GM21576 (cell line): Measurements from ENCODE around the gene MYO5B.

Experiments
- ATAC-seq: cut with Tn5 transposase; IDR thresholded peaks from one replicate; pipeline ENCODE4 v1.9.1; 2021; ENCODE audit warnings: mild to moderate bottlenecking, moderate library complexity; ENCODE audit not compliant: unreplicated experiment

Gene MYO5B

DNA sequence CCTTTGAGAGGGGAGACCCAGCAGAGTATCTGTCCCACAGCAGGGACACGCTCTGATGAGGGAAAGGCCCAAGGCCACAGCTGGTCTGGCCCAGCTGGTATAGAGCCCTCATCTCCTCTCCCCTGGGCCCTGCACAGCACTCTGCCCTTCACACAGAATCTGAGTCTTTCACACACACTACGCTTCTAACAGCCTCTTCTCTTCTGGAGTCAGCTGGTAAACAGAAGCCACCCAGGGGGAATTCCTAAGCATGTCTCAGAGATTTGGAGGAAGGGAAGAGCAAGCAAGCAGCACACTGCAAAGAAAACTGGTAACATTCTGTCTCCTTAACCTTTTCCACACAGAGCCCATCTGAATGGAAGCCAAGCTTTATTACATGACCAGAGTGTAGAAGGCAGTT is 260.5 kb downstream of the MYO5B start:
- ATAC-seq: no peak

DNA sequence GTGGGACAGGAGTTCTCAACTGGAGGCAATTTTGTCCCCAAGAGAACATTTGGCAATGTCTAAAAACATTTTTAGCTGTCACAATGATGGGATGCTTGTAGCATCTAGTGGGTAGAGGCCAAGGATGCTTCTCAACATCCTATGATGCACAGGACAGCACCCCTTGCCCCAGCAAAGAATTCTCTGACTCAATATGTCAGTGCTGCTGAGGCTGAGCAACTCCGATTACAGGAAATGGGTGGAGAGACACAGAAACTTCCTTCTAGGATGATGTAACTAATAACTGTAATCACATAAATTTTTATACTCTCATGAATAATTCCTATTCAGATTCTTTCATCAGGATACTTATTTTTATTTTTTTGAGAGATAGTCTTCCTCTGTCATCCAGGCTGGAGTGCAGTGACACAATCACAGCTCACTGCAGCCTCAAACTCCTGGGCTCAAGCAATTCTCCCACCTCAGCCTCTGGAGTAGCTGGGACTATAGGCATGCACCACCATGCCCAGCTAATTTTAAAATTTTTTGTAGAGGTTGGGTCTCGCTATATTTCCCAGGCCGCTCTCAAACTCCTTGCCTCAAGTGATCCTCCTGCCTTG is 261.3 kb downstream of the MYO5B start:
- ATAC-seq: no peak

DNA sequence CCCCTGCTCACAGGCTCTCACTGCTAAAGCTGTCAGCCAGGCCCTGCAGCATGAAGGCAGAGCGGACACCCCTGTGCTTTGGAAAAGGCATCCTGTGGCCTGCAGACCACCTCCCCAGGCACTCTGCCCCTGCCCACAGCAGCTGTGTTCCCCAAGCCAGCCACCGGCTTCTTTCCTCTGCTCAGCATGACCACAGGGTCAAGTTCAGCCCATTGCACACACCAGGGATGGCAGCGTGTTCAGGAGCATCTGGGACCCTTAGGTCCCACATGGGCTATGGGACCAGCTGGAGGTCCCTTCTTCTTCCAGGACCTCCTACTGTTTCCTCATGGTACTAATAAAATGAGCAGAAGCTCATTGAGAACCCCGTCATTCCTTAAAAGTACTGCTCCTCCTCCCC is 263.2 kb downstream of the MYO5B start:
- ATAC-seq: no peak

DNA sequence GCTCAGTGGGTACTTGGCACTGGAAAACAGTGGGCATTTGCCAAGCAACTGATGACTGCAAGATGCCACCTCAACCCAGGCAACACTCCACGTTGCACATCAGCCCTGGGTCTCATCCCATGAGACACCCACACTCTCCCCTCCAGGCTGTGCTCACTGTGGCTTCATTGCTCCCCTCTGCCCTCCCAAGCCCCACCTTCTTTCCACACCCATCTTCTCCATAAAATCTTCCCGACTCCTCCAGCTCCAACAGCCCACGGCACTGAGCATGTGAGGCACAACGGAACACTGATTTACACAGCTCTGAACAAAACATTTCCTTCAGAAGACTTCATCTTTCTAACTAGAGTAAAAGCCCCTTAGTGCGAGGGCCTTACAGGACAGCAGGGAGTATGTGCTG is 263.8 kb downstream of the MYO5B start:
- no peak for ATAC-seq

DNA sequence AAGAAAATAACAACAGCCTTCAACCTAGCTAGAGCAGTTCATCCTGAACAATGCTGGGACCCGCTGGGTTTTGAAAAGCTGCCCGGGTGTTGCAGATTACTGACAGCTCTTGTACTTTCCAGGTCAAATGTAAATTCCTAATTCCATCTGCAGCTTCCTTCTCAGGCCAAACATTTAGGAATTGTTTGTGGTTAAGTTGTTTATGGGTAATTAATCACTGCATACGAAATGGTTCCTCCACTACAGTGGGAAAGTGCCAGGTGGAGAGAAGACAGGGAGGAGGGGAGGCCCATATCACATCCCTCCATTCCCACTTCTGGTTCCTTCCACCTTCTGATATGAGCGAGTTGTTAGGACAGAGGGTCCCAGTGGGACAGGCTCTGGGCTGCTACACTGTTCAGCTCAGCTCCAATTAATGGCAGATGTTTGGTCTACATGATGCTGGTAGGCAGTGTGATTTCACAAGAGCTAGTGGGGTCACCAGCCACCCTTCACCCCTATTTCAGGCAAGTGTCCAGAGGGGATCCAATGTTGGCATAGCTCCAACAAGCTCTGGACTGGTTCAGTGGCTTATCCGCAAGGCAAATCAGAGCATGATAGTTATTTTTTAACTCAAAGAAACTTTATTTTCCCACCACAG is 268.7 kb downstream of the MYO5B start:
- ATAC-seq: no peak

DNA sequence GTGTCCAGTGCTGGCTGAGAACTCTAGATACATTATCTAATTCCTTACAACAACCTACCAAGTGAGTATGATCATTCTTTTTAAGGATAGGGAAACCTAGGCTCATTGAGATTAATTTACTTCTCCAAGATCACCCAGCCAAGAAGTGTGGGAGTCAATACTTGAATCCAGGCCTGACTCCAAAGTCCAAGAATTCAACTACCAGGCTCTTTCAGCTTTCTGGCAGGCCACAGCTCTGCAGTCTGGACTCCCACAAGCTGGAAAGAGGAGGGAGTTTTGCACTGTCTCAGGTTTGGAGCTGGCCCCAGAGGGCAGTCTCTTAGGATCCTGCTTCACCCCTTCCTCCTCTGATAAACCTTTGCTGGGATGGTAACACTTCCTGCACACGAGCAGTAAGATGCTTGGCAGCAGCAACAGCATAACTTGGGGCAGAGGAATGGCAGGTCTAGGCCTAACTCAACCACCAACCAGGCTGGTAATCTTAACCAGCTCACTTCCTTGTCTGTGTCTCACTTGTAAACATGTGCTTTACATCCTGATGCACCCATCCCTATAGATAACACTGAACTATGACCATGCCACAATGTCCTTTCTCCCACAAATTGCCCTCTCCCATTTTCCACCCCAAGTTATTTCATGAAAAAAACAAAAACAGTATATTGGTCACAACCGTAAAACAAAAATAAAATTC is 270.5 kb downstream of the MYO5B start:
- no peak for ATAC-seq

DNA sequence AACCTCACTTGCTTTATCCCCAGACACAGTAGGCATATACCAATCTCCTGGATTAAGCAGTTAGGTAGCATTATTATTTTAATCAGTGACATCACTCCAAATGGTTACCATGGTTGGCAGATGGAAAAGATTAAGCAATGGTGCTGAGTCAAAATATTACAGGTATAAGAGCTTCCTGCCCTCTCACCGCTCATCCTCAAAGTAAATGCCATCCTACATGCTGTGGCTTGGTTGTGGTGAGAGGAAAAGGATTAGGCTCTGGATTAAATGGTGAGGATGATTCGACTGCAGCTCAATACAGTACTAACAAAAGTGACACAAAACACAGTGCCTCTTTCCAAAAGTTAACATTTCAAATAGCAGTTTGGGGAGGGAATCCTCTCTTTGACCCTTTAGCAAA is 272.7 kb downstream of the MYO5B start:
- ATAC-seq: no peak

DNA sequence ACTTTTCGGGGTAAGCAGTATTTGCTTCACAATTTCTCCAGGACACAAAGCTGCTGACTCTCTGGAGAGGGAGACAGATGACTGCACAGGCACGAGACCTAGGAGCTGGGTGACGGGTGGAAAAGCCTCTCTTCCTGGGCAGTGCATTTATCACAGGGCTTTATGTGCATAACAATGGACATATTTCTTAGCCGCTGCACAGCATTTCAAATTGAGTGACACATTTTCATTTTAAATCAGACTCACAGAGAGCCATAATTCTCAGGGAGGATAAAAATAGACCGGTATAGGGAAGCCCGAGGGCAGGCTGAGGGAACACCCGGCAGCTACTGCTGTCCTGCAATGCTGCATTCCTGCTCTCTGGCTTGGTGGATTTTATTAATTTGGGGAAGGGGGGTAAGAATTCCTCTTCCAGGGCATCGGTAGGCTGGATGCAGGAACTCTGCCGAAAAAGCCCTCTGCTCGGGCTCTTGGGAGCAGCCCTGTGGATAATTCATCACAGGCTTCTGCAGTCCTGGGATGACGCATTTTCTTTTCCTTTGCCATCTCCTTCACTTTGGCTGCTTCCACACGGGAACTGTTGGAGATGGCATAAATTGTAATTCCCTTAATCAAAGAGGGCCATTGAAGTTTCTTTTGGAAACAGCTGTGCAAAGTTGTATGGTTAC is 273.5 kb downstream of the MYO5B start:
- ATAC-seq: no peak

DNA sequence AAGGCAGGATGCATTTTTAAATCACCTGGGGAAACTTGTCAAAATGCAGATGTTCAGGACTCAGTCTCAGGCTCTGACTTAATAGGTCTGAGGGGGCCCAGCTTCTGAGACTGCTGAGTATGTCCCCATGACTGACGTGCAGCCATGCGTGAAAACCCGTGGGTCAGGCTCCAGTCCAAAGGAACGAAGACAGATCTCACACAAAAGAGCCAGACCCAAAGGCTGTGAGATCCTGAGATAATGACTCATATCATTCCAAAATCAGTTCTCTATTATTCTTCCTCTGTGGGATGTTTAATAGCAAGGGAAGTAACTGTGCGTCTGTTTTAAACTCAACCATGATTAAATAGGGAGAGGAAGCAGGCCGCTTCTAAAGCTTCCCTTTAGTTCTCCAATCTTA is 274.2 kb downstream of the MYO5B start:
- ATAC-seq: no peak

DNA sequence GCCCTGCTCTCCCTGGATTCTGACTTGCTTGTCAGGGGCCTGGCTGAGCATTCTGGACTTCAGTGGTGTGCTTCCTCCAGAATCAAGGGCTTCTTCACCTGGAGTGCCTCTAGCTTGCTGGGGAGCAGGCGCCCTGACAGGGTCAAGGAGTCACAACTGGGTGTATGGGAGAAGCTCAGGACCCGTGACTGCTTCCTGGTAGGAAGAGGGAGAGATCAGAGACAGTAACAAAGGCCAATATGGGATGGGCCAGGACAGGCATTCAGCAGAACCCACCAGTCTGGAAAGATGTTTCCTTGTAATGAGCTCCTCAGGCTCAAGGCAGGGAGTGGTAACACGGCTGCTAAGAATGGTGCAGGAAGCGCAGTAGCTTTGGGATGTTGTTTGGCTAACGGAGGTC is 277.2 kb downstream of the MYO5B start:
- ATAC-seq: no peak

DNA sequence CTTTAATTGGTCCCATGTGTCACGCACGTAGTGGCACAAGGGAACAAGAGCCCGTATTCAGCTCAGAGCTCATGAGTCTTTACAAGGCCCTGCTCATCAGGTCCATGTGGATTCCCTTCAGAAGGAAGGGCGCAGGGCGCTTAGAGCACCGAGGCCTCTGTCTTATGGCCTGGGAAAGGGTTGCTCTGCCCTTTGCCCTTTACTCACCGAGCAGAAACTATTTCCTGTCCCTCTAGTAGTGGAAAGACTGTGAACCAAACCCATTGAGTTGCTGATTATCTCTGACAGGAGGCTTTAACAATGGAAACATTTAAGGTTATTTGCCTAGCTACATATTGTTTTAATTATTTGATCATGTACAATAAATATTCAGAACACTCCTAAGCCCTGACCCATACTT is 279.6 kb downstream of the MYO5B start:
- no peak for ATAC-seq

DNA sequence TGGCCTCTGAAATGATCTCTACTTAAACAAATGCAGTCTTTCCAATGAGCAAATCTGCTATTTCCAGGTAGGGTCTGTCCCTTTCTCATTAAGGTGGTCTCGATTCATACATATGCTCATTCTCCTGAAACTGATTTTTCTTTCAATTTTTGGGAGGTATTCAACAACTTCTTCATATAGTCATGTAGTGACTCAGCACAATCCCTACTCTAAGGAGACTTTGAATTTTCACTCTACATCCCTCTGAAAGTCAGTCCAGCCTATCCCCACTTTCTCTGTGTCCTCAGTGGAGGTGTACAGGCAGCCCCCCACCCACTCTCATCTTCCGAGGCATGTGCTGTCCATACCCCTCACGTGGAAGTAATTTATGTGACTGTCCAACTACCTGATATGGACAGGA is 281.7 kb downstream of the MYO5B start:
- ATAC-seq: no peak

DNA sequence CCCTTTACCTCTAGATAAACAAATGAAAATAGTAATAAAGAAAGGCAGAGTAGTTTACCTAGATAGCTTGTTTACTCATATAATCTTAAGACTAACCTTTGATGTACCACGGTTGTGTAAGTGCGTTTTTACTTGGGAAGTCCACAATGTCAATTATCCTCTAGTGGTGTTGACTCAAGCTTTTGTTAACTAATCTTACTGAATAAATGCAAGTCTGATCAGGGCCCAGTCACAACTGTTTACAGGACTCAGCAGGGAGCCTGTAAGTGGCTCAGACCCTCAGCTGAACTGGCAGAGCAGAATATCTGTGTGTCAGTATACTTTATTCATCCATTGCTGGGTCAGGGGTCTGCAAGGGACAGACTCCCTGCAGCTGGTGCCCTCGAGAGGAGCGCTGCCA is 283.5 kb downstream of the MYO5B start:
- no peak for ATAC-seq

DNA sequence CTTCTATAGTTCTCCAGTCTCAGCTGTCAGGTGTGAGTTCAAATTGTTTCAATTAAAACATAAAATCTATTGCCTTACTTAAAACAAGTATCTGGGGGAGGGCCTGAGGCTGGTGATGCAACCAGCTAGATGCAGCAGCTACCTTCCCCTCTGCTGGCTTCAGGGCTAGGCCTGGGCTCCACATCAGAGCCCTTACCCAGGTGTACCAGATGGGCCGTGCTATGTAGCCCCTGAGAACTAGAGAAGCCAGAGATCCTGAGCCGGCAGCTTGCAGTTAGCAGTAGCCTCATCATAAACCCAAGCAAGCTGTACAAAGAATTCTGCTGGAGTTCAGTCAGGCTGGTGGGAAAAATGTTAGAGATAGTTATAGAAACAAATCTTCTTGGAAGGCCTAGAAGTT is 284.0 kb downstream of the MYO5B start:
- ATAC-seq: no peak

DNA sequence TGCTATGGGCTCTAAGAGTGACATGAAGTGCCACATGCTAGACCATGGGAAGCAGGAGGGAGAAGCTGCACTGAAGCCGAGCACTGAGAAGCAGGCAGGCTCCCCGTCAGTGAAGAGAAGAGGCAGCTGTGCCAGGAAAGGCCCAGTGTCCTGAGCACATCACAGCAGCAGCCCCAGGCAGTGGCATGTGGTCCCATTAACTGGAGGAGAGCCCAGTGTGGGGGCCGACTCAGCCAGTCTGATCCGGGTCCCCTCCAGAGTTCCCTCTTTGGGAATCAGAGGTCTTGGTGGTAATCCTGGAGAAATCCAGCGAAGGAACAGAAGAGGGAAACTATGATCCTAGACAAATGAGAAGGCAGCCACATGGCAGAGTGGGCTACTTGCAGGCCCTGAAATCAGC is 284.9 kb downstream of the MYO5B start:
- ATAC-seq: no peak

DNA sequence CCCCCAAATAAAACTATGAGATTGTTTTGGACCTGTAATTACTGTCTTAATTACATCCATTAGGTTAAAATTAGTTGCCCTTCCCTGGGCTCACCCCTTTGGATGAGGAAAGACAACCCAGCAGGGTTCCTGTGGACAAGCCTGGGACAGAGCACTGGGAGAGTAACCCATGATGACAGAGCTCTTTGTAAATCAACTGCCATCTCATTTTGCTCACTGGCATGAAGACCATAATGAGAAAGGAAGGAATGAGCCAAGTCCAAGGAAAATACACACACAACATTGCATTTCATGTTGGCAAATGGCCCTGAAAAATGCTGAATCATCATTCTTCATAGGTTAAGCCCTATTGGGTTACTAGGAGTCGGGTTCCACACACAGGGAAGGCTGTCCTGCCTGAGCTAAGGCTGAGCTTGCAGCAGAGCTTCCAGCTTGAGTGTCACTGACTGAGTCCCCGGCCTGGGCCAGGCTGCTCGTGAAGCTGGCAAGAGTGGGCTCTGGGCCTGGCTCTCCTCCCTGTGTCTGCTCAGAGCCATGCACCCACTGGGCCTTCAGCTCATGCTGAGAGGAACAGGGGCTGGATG is 287.5 kb downstream of the MYO5B start:
- no peak for ATAC-seq

DNA sequence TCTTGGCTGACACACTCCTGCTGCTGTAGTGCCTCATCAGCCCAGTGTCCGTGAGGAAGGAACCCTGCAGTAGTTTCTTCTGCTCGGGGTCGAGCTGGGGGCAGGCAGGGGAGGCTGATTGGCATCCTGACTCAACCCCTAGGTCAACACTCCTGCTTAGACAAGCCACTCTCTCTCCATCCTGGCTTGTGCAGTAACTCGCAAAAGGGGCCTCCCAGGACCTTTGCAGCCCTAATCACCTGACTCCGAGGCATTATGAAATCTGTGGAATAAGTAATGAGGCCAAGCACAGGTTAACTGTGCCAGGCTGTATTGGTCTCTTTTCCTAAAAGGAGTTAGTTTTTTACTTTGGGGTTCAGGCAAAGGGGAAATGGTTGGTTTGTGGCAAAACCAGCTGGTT is 289.2 kb downstream of the MYO5B start:
- ATAC-seq: no peak

DNA sequence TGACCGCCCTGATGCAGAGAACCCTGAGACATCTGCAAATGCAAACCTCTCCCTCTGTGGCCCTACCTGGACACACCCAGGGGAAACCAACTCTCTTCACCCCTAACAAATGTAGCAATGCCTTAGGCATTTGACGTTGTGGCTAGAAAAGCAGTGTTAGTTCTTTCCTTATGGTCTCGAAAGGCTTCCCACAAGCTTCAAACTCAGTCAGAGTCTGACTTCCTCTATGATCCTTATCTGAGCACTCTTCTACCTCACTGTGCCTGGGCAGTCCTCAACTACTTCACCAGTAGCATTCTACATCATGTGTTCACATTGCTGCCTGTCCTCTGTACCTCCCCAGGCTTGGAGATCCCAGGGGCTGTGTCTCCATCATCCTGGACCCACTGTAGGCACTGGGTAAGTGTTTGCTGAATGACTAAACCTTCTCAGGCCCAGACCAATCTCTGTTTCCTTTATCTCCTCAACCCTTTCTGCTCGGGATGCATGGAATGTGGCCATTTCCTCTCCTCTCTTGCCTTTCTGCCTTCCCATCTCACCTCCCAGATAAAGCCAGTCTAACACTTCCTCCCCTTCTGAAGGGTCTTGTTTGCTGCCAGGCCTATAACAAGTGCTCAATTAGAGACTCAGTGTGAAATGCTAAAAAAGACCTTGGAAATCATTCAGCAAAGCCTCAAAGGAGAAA is 289.9 kb downstream of the MYO5B start:
- ATAC-seq: no peak

DNA sequence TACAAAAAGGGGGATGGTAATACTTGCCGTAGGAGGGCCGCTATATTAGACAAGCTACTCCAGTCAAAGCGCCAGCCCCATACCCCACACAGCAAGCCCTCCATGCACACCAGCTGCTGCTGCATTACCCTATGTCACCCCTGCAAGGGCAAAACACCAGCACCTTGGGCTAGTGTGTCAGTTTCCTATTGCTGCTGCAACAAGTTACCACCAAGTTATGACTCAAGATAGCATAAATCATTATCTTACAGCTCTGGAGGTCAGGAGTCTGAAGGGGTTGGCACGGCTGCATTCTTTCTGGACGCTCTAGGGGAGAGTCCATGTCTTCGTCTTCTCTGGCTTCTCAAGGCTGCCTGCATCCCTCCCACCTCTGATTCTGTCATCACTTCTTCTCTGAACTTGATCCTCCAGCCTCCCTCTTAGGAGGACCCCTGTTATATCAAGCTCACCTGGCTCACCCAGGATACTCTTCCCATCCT is 293.0 kb downstream of the MYO5B start:
- ATAC-seq: no peak

DNA sequence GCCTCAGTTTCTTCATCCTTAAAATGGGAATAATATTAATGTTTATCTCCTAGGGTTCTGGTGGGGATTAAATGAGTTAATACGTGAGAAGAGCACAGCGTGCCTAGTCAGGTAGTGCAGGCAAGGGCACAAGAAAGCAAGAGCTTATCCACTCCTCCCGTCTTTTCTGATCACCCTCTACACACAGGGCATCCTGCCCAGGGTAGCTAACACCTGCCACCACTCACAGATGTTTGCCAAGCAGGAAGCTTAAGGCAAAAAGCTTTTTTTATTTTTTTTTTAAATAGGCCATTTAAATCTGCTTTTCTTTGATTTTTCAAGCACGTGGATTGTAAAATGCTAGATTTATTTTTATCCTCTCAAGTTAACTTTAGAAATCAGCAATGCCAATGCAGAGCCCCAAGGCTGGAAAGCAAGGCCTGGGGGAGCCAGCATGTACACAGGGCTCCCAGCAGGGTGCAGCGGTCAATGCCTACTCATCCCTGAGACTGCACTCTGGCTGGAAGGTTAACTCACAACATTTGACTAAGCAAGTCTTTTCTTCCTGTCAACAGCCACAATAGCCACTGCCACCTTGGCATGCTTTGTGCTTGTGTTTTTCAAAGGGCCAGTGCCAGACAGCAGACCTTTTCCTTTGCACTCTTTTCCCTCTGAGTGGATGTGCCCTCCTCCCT is 295.2 kb downstream of the MYO5B start:
- no peak for ATAC-seq
